Activated CD4-positive, alpha-beta memory T cell treated with anti-CD3 and anti-CD28 coated beads for 36 hours (primary cell): Measurements from ENCODE around the gene RITA1. TPM values are rescaled to one million over a fixed set of nuclear protein-coding genes. Genes with fewer than 3 reads are reported as not detected.
A peak's percentile ranks its signal among the peaks of the same experiment; 100 is the strongest.

Experiments
- CTCF ChIA-PET: fragments of 350-600 bp; sonication (Branson Sonifier 250); formaldehyde crosslinking; loops from one replicate; lab custom pipeline; 2021; ENCODE audit warnings: antibody characterized with exemption, inconsistent platforms; lab: Charles Lee
- POLR2A ChIA-PET: fragments of 350-600 bp; sonication (Branson Sonifier 250); formaldehyde crosslinking; loops from one replicate; lab custom pipeline; 2021; ENCODE audit warnings: antibody characterized with exemption; lab: Charles Lee
- DNase-seq: peaks from one replicate; pipeline ENCODE4 v3.0.0-alpha.2; 2020
- H3K27ac Mint-ChIP-seq: one replicate; pipeline ENCODE4 v1.8.0; 2021; ENCODE audit warnings: mixed read lengths
- H3K27me3 Mint-ChIP-seq: one replicate; pipeline ENCODE4 v1.8.0; 2021; ENCODE audit warnings: mixed read lengths
- H3K36me3 Mint-ChIP-seq: one replicate; pipeline ENCODE4 v1.8.0; 2021; ENCODE audit warnings: mixed read lengths
- H3K4me1 Mint-ChIP-seq: one replicate; pipeline ENCODE4 v1.8.0; 2021; ENCODE audit warnings: low read depth, mixed read lengths
- H3K4me3 Mint-ChIP-seq: one replicate; pipeline ENCODE4 v1.8.0; 2021; ENCODE audit warnings: mild to moderate bottlenecking, mixed read lengths
- H3K9me3 Mint-ChIP-seq: one replicate; pipeline ENCODE4 v1.8.0; 2021; ENCODE audit warnings: mixed read lengths
- intact Hi-C: fragments of 100-400 bp; cut with micrococcal nuclease; formaldehyde crosslinking; loops from one replicate; pipeline ENCODE4 v1.15.1; 2023
- total RNA-seq, 2 experiments: library from RNA; stranded (reverse); gene quantifications; one replicate each; pipeline ENCODE4 v1.2.3, GENCODE V29; 2021

RITA1 gene
- total RNA-seq, 2 experiments from 2014 or later: 18.7 to 22.0 TPM

- intact Hi-C loops: no loop called here
- Mint-ChIP-seq H3K9me3 (no peaks in the 10 kb centered on the region), H3K36me3 (peaks cover 31% of the 10 kb centered on the region), H3K27me3 (no peaks in the 10 kb centered on the region), H3K4me1 (peaks cover 52% of the 10 kb centered on the region), H3K4me3 (no peak overlapping the region), H3K27ac (no peak overlapping the region)
- ChIA-PET CTCF (no interaction called here), POLR2A (interaction anchor here (1.6 kb wide), 1 partner anchor 19 kb away, joined by 6 read pairs; no protein-coding TSS in a partner anchor)
- DNase-seq: no peak
Measured at GRCh38 chr12:113226696-113227568, 41.4 kb downstream of the RITA1 start.

DNA sequence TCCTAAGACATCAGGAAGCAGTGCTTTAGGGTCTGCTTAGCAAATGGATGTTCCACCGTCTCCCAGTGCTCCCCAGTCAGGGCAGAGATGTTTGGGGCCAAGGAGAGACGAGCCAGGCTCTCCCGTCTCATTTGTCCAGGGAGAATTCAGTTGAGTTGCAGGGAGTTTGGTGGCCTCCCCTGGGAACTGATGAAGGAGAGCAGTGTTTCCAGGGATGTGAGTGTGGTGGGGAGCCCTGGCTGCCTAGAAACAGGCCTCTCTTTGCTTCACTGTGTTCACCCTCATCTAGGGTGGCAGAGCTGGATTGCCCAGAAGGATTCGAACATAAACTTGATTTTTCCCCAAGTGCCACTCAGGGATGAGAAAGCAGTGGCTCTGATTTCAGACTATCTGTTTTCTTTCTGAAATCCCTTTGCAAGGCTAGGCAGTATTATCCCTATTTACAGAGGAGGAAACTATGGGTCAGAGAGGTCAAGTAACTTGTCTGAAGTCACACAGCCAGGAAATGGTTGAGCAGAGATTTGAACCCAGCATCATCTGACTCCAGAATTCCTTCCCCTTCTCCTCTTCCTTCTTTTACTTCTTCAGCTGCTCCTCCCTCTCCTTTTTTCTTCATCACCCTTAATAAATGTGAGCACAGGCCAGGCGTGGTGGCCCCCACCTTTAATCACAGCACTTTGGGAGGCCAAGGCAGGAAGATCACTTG, 42.3 kb downstream of the RITA1 start:
- Mint-ChIP-seq H3K27me3 (no peaks in the 10 kb centered on the region), H3K9me3 (no peaks in the 10 kb centered on the region), H3K4me3 (no peak overlapping the region), H3K4me1 (peaks cover 53% of the 10 kb centered on the region), H3K27ac (peak overlapping the region; percentile 64), H3K36me3 (peaks cover 35% of the 10 kb centered on the region)
- CTCF ChIA-PET: interaction anchor here (0.5 kb wide), 1 partner anchor 120 kb away, joined by 3 read pairs; no protein-coding TSS in a partner anchor
- POLR2A ChIA-PET: interaction anchor here (1.6 kb wide), 1 partner anchor 20 kb away, joined by 6 read pairs; no protein-coding TSS in a partner anchor
- intact Hi-C loops: no loop called here
- DNase-seq: no peak

GRCh38 chr12:113228394-113229028, 43.0 kb downstream of the RITA1 start:
- H3K27ac Mint-ChIP-seq: peak overlapping the region; percentile 92
- ChIA-PET CTCF (interaction anchor here (0.5 kb wide), 1 partner anchor 119 kb away, joined by 3 read pairs; no protein-coding TSS in a partner anchor), POLR2A (interaction anchor here (1.4 kb wide), 1 partner anchor 20 kb away, joined by 3 read pairs; no protein-coding TSS in a partner anchor)
- no peak overlapping the region for H3K4me3 Mint-ChIP-seq
- no peaks in the 10 kb centered on the region for H3K27me3 Mint-ChIP-seq
- no peaks in the 10 kb centered on the region for H3K9me3 Mint-ChIP-seq
- no peak for DNase-seq
- intact Hi-C loops: no loop called here
- H3K36me3 Mint-ChIP-seq: peaks cover 40% of the 10 kb centered on the region
- H3K4me1 Mint-ChIP-seq: peaks cover 53% of the 10 kb centered on the region

GRCh38 chr12:113230315-113231234, 45.1 kb downstream of the RITA1 start:
- DNase-seq: peak; percentile 59
- no peaks in the 10 kb centered on the region for H3K9me3 Mint-ChIP-seq
- H3K27ac Mint-ChIP-seq: peak overlapping the region; percentile 92
- H3K36me3 Mint-ChIP-seq: peaks cover 46% of the 10 kb centered on the region
- intact Hi-C loops: loop anchor here (1.0 to 2.0 kb wide), 3 partner anchors 9 to 34 kb away; partner anchors contain the start of gene TPCN1
- CTCF ChIA-PET: interaction anchor here (0.5 to 1.5 kb wide), 4 partner anchors 20 to 33 kb away, joined by 3 to 4 read pairs (median 4); no protein-coding TSS in a partner anchor
- no peaks in the 10 kb centered on the region for H3K27me3 Mint-ChIP-seq
- H3K4me3 Mint-ChIP-seq: peak overlapping the region; percentile 14
- H3K4me1 Mint-ChIP-seq: peaks cover 54% of the 10 kb centered on the region
- POLR2A ChIA-PET: interaction anchor here (0.6 to 1.8 kb wide), 4 partner anchors 9 to 47 kb away, joined by 3 to 9 read pairs (median 4); partner anchors contain the start of gene TPCN1

GRCh38 chr12:113231235-113232088, 45.9 kb downstream of the RITA1 start:
- Mint-ChIP-seq H3K9me3 (no peaks in the 10 kb centered on the region), H3K27me3 (no peaks in the 10 kb centered on the region), H3K4me1 (peaks cover 54% of the 10 kb centered on the region), H3K27ac (peak overlapping the region; percentile 18), H3K4me3 (no peak overlapping the region), H3K36me3 (peaks cover 48% of the 10 kb centered on the region)
- POLR2A ChIA-PET: interaction anchor here (0.5 to 2.0 kb wide), 3 partner anchors 9 to 48 kb away, joined by 3 to 12 read pairs (median 3); partner anchors contain the start of gene TPCN1
- CTCF ChIA-PET: interaction anchor here (1.5 to 2.5 kb wide), 3 partner anchors 10 to 57 kb away, joined by 4 to 10 read pairs (median 8); partner anchors contain the start of gene TPCN1
- intact Hi-C loops: loop anchor here (2.0 kb wide), 3 partner anchors 31 to 47 kb away; partner anchors contain the start of genes DDX54 and RITA1
- DNase-seq: no peak

- no peaks in the 10 kb centered on the region for H3K9me3 Mint-ChIP-seq
- no peak for DNase-seq
- intact Hi-C loops: loop anchor here (2.0 kb wide), 2 partner anchors 31 to 47 kb away; partner anchors contain the start of genes DDX54 and RITA1
- H3K4me3 Mint-ChIP-seq: peak overlapping the region; percentile 43
- no peaks in the 10 kb centered on the region for H3K27me3 Mint-ChIP-seq
- H3K4me1 Mint-ChIP-seq: peaks cover 54% of the 10 kb centered on the region
- CTCF ChIA-PET: interaction anchor here (1.2 to 2.5 kb wide), 4 partner anchors 11 to 58 kb away, joined by 3 to 10 read pairs (median 6); partner anchors contain the start of gene TPCN1
- H3K36me3 Mint-ChIP-seq: peaks cover 48% of the 10 kb centered on the region
- H3K27ac Mint-ChIP-seq: peak overlapping the region; percentile 75
- POLR2A ChIA-PET: interaction anchor here (0.5 to 2.0 kb wide), 2 partner anchors 10 to 43 kb away, joined by 3 to 12 read pairs; partner anchors contain the start of gene TPCN1
Measured at GRCh38 chr12:113232089-113232839, 46.7 kb downstream of the RITA1 start.

- Mint-ChIP-seq H3K4me3 (peak overlapping the region; percentile 43), H3K9me3 (no peaks in the 10 kb centered on the region), H3K27me3 (no peaks in the 10 kb centered on the region), H3K36me3 (peaks cover 43% of the 10 kb centered on the region), H3K4me1 (peaks cover 50% of the 10 kb centered on the region), H3K27ac (peak overlapping the region; percentile 75)
- peak; percentile 77 for DNase-seq
- ChIA-PET POLR2A (interaction anchor here (2.0 kb wide), 1 partner anchor 11 kb away, joined by 12 read pairs; the partner anchor contains the start of gene TPCN1), CTCF (interaction anchor here (0.8 to 2.5 kb wide), 6 partner anchors 11 to 193 kb away, joined by 3 to 10 read pairs (median 4); partner anchors contain the start of gene TPCN1)
- intact Hi-C loops: loop anchor here (2.0 kb wide), 2 partner anchors 30 to 48 kb away; partner anchors contain the start of genes DDX54 and RITA1
Measured at GRCh38 chr12:113232840-113233585, 47.5 kb downstream of the RITA1 start.

GRCh38 chr12:113233967-113234366, 48.4 kb downstream of the RITA1 start:
- ChIA-PET POLR2A (no interaction called here), CTCF (interaction anchor here (0.6 to 2.5 kb wide), 3 partner anchors 59 to 245 kb away, joined by 3 to 8 read pairs (median 4); no protein-coding TSS in a partner anchor)

More at GRCh38 chr12:113233967-113234366, 48.4 kb downstream of the RITA1 start:
- Mint-ChIP-seq H3K4me3 (no peak overlapping the region), H3K36me3 (peaks cover 40% of the 10 kb centered on the region), H3K4me1 (peaks cover 42% of the 10 kb centered on the region), H3K27me3 (no peaks in the 10 kb centered on the region), H3K27ac (no peak overlapping the region), H3K9me3 (no peaks in the 10 kb centered on the region)
- intact Hi-C loops: loop anchor here (2.0 kb wide), 2 partner anchors 29 to 49 kb away; partner anchors contain the start of genes DDX54 and RITA1
- no peak for DNase-seq
